Right lobe of liver (tissue), 6 donors: ENCODE data around the gene CYP27C1. TPM values are rescaled to one million over a fixed set of nuclear protein-coding genes. Genes with fewer than 3 reads are reported as not detected.
A peak's percentile ranks its signal among the peaks of the same experiment; 100 is the strongest.

Source experiments
- ATAC-seq, 4 donors: fragments of 200-7000 bp; cut with Tn5 transposase; one replicate each; pipeline ENCODE4 v1.9.1; 2020; ENCODE audit warnings: mild to moderate bottlenecking in 4 of 4, moderate library complexity in 4 of 4
- DNase-seq, 3 donors: peaks; one replicate each; pipeline ENCODE4 v3.0.0-alpha.2; 2020
- H3K27ac ChIP-seq, 3 donors: fragments of 200-600 bp; one replicate each; pipeline ENCODE4 v1.8.0; 2022
- H3K27me3 ChIP-seq, 2 donors: fragments of 200-600 bp; one replicate each; pipeline ENCODE4 v1.8.0; 2022
- H3K36me3 ChIP-seq, 4 donors: fragments of 200-600 bp; sonication (generic) in 1 of 4; one replicate each; pipeline versions ENCODE4 v1.5.1 to v1.8.0; 2017 to 2022; ENCODE audit warnings: control low read depth in 1 of 4
- H3K4me1 ChIP-seq, 4 donors: fragments of 200-600 bp; sonication (generic) in 1 of 4; one replicate each; pipeline versions ENCODE4 v1.5.1 to v1.8.0; 2017 to 2022; ENCODE audit warnings: control low read depth in 1 of 4
- H3K4me3 ChIP-seq, 3 donors: fragments of 200-600 bp; one replicate each; pipeline ENCODE4 v1.8.0; 2022
- H3K9me3 ChIP-seq, 4 donors: fragments of 200-600 bp; sonication (generic) in 1 of 4; one replicate each; pipeline versions ENCODE4 v1.5.1 to v1.8.0; 2017 to 2022; ENCODE audit warnings: control low read depth in 1 of 4
- CTCF ChIP-seq, 4 donors: fragments of 200-600 bp in 3 of 4; fragments of 450-650 bp in 1 of 4; IDR thresholded peaks; one replicate each; pipeline versions ENCODE4 v1.5.1 to v1.8.0; 2016 to 2022; ENCODE audit warnings: antibody characterized with exemption in 4 of 4, mild to moderate bottlenecking in 2 of 4
- POLR2A ChIP-seq: fragments of 450-650 bp; IDR thresholded peaks from one replicate; pipeline ENCODE4 v1.6.1; 2017; ENCODE audit warnings: antibody characterized with exemption, mild to moderate bottlenecking
- WGBS: methylation state at CpG from one replicate; pipeline ENCODE4 v1.1.6; 2018; ENCODE audit warnings: low coverage, low lambda C conversion rate; ENCODE audit not compliant: insufficient coverage; ENCODE audit errors: missing lambda C conversion rate; 5-methylcytosine and 5-hydroxymethylcytosine counted together
- intact Hi-C, 2 donors: fragments of 100-400 bp; cut with DNase I; formaldehyde crosslinking; loops; one replicate each; pipeline versions ENCODE4 v1.11.2 to v1.14.1; 2022
- total RNA-seq, 6 experiments: library from RNA; depleted of rRNA in 2 of 6; stranded (reverse); fragments of >200 nt in 2 of 6; fragmentation: NEBNext Ultra II Directional in 3 of 6; extraction: Animal tissue kit (Norgen Biotek cat#: 25700) in 3 of 6; gene quantifications; one replicate each; pipeline versions ENCODE4 v1.1.0 to v1.2.4, GENCODE V29; 2016 to 2023
- donor health status: DM: no; HTN: yes; CAD: no.
- donor health status: DM: no; HTN: no; CAD: no.
- donor health status: DM: no; HTN: no; CAD: no.
- donor health status: DM: no; HTN: yes; CAD: no.
- donor health status: DM: no; HTN: yes; CAD: no.

CYP27C1 gene
- total RNA-seq, 6 experiments from 2014 or later: 0.05 TPM; not detected in 5

- H3K36me3 ChIP-seq: no peaks in the 10 kb centered on the region
- H3K4me1 ChIP-seq: peaks cover 0 to 19% (median 9%) of the 10 kb centered on the region in 4 donors
- no peak overlapping the region for H3K27ac ChIP-seq
- H3K27me3 ChIP-seq: no peaks in the 10 kb centered on the region
- H3K4me3 ChIP-seq: no peak overlapping the region
- ATAC-seq: no peak
- no peak for DNase-seq
- H3K9me3 ChIP-seq: no peaks in the 10 kb centered on the region
- WGBS: 77% methylated on average over 5 of the region's 6 CpGs
- no peak for TF ChIP-seq CTCF (IDR thresholded peaks at IDR 0.05)
- TF ChIP-seq POLR2A: no peak
- intact Hi-C loops: loop anchor here (10.0 kb wide), 1 partner anchor 98 kb away; no protein-coding TSS in a partner anchor
Observed at GRCh38 chr2:127173057-127173456, 47.0 kb downstream of the CYP27C1 start.

GRCh38 chr2:127172306-127172705 is 47.8 kb downstream of the CYP27C1 start:
- Histone ChIP-seq H3K27me3 (no peaks in the 10 kb centered on the region), H3K27ac (no peak overlapping the region), H3K4me1 (peaks cover 0 to 21% (median 10%) of the 10 kb centered on the region in 4 donors), H3K4me3 (no peak overlapping the region), H3K9me3 (no peaks in the 10 kb centered on the region), H3K36me3 (no peaks in the 10 kb centered on the region)
- 40% methylated on average over 1 of the region's 6 CpGs for WGBS
- no peak for ATAC-seq
- intact Hi-C loops: loop anchor here (10.0 kb wide), 1 partner anchor 98 kb away; no protein-coding TSS in a partner anchor
- no peak for DNase-seq
- TF ChIP-seq POLR2A (no peak), CTCF (IDR thresholded peaks at IDR 0.05) (no peak)

GRCh38 chr2:127170452-127171197 is 49.5 kb downstream of the CYP27C1 start:
- Histone ChIP-seq H3K27ac (peak overlapping the region in 1 of 3 donors; percentile 54), H3K4me3 (no peak overlapping the region), H3K9me3 (no peaks in the 10 kb centered on the region), H3K36me3 (no peaks in the 10 kb centered on the region), H3K4me1 (peaks cover 0 to 38% (median 16%) of the 10 kb centered on the region in 4 donors), H3K27me3 (no peaks in the 10 kb centered on the region)
- DNase-seq (peak in 2 of 3 donors; percentile 62 to 66), ATAC-seq (peak; percentile 67 to 84 (median 71))
- TF ChIP-seq CTCF (IDR thresholded peaks at IDR 0.05): no peak
- intact Hi-C loops: loop anchor here (10.0 kb wide), 1 partner anchor 96 kb away; no protein-coding TSS in a partner anchor
- WGBS: 27% methylated on average over 7 of the region's 10 CpGs

GRCh38 chr2:127170021-127170420 is 50.1 kb downstream of the CYP27C1 start:
- Histone ChIP-seq H3K4me1 (peaks cover 0 to 41% (median 16%) of the 10 kb centered on the region in 4 donors), H3K27me3 (no peaks in the 10 kb centered on the region), H3K9me3 (no peaks in the 10 kb centered on the region), H3K27ac (peak overlapping the region in 1 of 3 donors; percentile 54), H3K36me3 (no peaks in the 10 kb centered on the region), H3K4me3 (no peak overlapping the region)
- intact Hi-C loops: loop anchor here (10.0 kb wide), 1 partner anchor 95 kb away; no protein-coding TSS in a partner anchor
- 100% methylated on average over 1 of the region's 3 CpGs for WGBS
- DNase-seq (no peak), ATAC-seq (no peak)
- TF ChIP-seq POLR2A (no peak), CTCF (IDR thresholded peaks at IDR 0.05) (no peak)
